ENCODE data around the gene TXLNB. TPM values are rescaled to one million over a fixed set of nuclear protein-coding genes. Genes with fewer than 3 reads are reported as not detected.

The TXLNB gene
- total and polyA plus RNA-seq, 2 of the 13 experiments (the other 11 are each of a cell fraction or from before 2014, with no cell fraction given), result not detected

DNA sequence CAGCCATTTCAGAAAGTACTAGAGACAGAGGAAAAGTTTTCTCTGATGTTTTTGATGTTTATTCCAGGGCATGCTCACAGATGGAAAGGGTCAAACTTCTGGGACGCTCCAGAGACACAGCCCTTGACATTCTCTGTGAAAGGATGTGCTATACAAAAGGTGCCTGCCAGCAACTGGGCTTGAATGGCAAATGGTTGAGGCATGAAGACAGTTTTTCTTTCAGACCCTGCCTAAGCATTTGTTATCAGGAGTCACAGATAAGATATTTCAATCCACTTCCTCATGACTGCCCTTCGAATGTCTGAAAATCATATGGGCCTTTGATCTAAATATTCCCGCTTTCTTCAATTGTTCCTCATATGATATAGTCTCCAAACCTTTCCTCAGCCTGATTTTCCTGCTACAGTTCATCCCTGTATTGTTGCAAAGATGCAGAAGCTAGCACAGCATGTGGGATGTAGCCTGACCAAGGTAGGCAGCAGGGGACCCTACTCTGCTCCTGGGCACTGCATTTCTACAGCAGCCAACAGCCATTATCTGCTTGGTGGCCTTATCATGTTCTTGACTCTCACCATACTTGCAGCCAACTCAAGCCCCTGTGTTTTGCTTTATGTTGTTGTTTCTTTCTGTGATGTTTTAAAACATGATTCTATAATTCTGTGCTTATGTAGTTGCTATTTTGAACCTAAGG, 14.6 kb upstream of the TXLNB start:
- Histone ChIP-seq H3K27me3 (ENCODE audit: control insufficient read depth in 1 of 2, insufficient read depth in 2 of 2, low read length in 2 of 2) (no peaks in the 10 kb centered on the region), H3K27ac (ENCODE audit: extremely low read length, insufficient read depth, low read length) (no peak overlapping the region), H3K79me2 (ENCODE audit: insufficient read depth, low read length) (no peaks in the 10 kb centered on the region), H2AFZ (ENCODE audit: low read length) (no peak overlapping the region), H3K36me3 (replicated peaks in 1 of 2; ENCODE audit: control insufficient read depth in 1 of 2, insufficient read depth in 2 of 2, low read length in 2 of 2) (no peaks in the 10 kb centered on the region), H3K4me1 (ENCODE audit: insufficient read depth, low read length) (peaks cover 17% of the 10 kb centered on the region), H3K9me3 (ENCODE audit: low read length) (no peaks in the 10 kb centered on the region), H3K9ac (ENCODE audit: insufficient read depth, low read depth, low read length) (no peak overlapping the region), H3K4me3 (replicated peaks in 1 of 3; ENCODE audit: insufficient read depth in 1 of 3, low read depth in 2 of 3, low read length in 3 of 3) (no peak overlapping the region), H3K4me2 (ENCODE audit: low read depth, low read length) (no peak overlapping the region), H4K20me1 (ENCODE audit: insufficient read depth, low read length) (no peaks in the 10 kb centered on the region)
- in situ Hi-C loops (cut with HindIII; ENCODE audit: extremely low pct_ligation_motif_present, low pct_unique_long_range_greater_than_20kb) (no loop called here), intact Hi-C loops (cut with micrococcal nuclease; ENCODE audit: unreplicated experiment) (no loop called here)
- TF ChIP-seq PRMT3 (CRISPR knock-in tag; IDR thresholded peaks at IDR 0.05; ENCODE audit: borderline replicate concordance, low read depth), result no peak
- WGBS (ENCODE audit: low lambda C conversion rate), result 28% methylated on average over 3 of the region's 3 CpGs
- ChIA-PET CTCF (ENCODE audit: low intra/inter-chr PET ratio, low total read pairs) (no interaction called here), POLR2A (no interaction called here)
- ATAC-seq, result no peak
- DNase-seq (ENCODE audit: low spot score), result no peak
- BruUV-seq (replicated peaks), result no TSS peak
- FAIRE-seq, result no peak

DNA sequence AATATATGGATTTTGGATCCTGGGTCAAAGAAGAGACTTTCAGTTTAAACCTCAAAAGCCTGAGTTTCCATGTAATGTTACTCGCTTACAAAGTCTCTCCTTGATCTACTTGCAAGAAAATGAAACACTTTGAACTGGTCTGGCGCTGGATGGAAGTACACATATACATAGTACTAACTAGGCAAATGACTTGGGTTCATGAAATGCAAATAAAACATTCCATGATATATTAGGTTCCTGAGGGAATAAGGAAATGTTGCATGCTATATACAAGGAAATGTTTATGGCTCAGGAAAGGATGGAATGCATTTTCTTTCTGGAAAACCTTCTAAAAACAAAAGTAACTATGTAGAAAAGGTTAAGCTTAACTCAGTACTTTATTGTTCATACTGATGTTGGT, 11.4 kb upstream of the TXLNB start:
- H2AFZ ChIP-seq (ENCODE audit: low read length), result no peak overlapping the region
- H3K4me3 ChIP-seq (replicated peaks in 1 of 3; ENCODE audit: insufficient read depth in 1 of 3, low read depth in 2 of 3, low read length in 3 of 3), result no peak overlapping the region
- POLR2A ChIA-PET, result no interaction called here
- no peak for FAIRE-seq
- H3K79me2 ChIP-seq (ENCODE audit: insufficient read depth, low read length), result no peaks in the 10 kb centered on the region
- no peak overlapping the region for H3K27ac ChIP-seq (ENCODE audit: extremely low read length, insufficient read depth, low read length)
- WGBS (ENCODE audit: low lambda C conversion rate), result 19% methylated on average over 2 of the region's 2 CpGs
- intact Hi-C loops (cut with micrococcal nuclease; ENCODE audit: unreplicated experiment), result no loop called here
- H3K4me2 ChIP-seq (ENCODE audit: low read depth, low read length), result no peak overlapping the region
- no peaks in the 10 kb centered on the region for H3K27me3 ChIP-seq (ENCODE audit: control insufficient read depth in 1 of 2, insufficient read depth in 2 of 2, low read length in 2 of 2)
- H3K4me1 ChIP-seq (ENCODE audit: insufficient read depth, low read length), result no peaks in the 10 kb centered on the region
- H3K9ac ChIP-seq (ENCODE audit: insufficient read depth, low read depth, low read length), result no peak overlapping the region
- TF ChIP-seq ZSCAN30 (CRISPR knock-in tag; IDR thresholded peaks at IDR 0.05) (no peak), FOXA3 (CRISPR knock-in tag; IDR thresholded peaks at IDR 0.05) (no peak), RARG (CRISPR knock-in tag; IDR thresholded peaks at IDR 0.05; ENCODE audit: low read depth) (no peak), ZSCAN21 (CRISPR knock-in tag; IDR thresholded peaks at IDR 0.05; ENCODE audit: borderline replicate concordance) (no peak)
- CTCF ChIA-PET (ENCODE audit: low intra/inter-chr PET ratio, low total read pairs), result no interaction called here
- in situ Hi-C loops (cut with HindIII; ENCODE audit: extremely low pct_ligation_motif_present, low pct_unique_long_range_greater_than_20kb), result no loop called here
- H3K9me3 ChIP-seq (ENCODE audit: low read length), result no peaks in the 10 kb centered on the region
- H3K36me3 ChIP-seq (replicated peaks in 1 of 2; ENCODE audit: control insufficient read depth in 1 of 2, insufficient read depth in 2 of 2, low read length in 2 of 2), result no peaks in the 10 kb centered on the region
- no peak for DNase-seq (ENCODE audit: low spot score)
- no peak for ATAC-seq
- no peaks in the 10 kb centered on the region for H4K20me1 ChIP-seq (ENCODE audit: insufficient read depth, low read length)
- no TSS peak for BruUV-seq (replicated peaks)

All from HepG2 (cell line).